Activated naive CD8-positive, alpha-beta T cell treated with anti-CD3 and anti-CD28 coated beads, Interleukin-2, amount 50 U/mL, for 16 hours (primary cell): ENCODE measurements around the gene DDX21.
A peak's percentile ranks its signal among the peaks of the same experiment; 100 is the strongest.
"Not testable (repeated sequence)": the region's sequence is repeated elsewhere in the genome, so short reads cannot be mapped to it uniquely, and the experiment has no call there.

Experiments used
- DNase-seq: peaks from one replicate; pipeline ENCODE4 v3.0.0-alpha.2; 2020; ENCODE audit warnings: low read depth, low spot score

DDX21 gene

DNA sequence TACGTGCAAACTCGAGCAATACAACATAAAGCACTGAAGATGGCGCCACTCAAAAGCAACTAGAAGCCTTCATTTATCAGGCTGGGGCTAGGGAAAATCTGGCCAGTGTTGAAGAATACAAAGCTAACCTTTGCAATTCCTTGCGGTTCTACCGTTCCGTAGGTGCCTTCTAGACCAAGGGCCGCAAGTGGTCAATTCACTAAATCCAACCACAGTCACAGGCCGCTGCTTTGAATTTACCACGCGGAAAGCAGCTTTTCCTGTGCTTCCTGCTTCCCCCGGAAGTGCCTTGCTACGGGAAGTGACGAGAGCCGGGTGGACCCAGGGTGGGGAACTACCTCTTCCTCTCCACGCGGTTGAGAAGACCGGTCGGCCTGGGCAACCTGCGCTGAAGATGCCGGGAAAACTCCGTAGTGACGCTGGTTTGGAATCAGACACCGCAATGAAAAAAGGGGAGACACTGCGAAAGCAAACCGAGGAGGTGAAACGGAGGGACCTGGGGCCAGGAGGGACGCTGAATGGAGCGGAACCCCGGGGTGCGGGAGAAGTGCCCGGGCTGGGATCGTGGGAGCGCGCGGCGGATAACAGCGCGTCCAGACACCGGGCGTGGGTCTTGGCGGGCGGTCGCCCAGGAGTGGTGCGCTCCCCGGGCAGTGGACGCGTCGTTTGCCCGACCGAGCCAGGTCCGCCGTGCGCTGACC, at the start of gene DDX21:
Gene DDX21 (plus strand): TSS at position 339 of the 701 bp plus-strand sequence. CDS start 56 bp downstream, at position 395.
- DNase-seq, result peak; percentile 78

DNA sequence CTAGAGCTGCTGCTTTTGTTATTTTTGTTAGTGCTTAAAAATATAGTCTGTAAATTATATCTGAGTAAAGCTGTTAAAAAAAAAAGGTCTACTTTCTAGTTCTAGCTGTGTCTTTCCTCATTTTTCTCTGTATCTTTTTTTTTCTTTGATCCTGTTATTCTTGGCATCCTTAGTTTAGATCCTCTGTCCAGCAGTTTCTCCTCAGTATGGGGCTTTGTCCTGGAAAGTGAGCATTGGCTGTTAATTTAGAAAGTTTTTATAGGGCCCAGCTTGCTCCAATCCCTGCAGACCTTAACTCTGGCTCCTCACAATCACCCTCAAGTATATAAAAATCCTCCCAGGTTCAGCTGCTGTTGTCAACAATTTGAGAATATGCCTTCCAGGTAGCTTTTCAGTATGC, 31.4 kb upstream of the DDX21 start:
- no peak for DNase-seq

DNA sequence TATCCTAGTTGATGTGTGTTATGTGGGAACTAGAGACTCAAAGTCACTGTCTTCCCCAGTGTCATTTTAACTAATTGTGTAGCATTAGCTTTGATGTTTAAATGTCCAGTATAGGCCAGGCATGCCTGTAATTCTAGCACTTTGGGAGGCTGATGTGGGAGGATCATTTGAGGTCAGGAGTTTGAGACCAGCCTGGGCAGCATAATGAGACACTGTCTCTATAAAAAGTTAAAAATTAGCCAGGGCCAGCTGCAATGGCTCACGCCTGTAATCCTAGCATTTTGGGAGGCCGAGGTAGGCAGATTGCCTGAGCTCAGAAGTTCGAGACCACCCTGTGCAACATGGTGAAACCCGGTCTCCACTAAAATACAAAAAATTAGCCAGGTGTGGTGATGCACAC, 30.5 kb upstream of the DDX21 start:
- no peak for DNase-seq

GRCh38 chr10:68929157-68929556, 26.8 kb upstream of the DDX21 start:
- DNase-seq, result not testable (repeated sequence)

DNA sequence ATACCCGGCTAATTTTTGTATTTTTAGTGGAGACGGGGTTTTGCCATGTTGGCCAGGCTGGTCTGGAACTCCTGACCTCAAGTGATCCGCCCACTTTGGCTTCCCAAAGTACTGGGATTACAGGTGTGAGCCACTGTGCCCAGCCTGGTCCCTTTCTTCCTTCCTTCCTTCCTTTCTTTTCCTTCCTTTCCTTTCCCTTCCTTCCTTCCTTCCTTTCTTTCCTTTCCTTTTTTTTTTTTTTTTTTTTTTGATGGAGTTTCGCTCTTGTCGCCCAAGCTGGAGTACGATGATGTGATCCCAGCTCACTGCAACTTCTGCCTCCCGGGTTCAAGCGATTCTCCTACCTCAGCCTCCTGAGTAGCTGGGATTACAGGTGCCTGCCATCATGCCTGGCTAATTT, 26.1 kb upstream of the DDX21 start:
- DNase-seq, result not testable (repeated sequence)

DNA sequence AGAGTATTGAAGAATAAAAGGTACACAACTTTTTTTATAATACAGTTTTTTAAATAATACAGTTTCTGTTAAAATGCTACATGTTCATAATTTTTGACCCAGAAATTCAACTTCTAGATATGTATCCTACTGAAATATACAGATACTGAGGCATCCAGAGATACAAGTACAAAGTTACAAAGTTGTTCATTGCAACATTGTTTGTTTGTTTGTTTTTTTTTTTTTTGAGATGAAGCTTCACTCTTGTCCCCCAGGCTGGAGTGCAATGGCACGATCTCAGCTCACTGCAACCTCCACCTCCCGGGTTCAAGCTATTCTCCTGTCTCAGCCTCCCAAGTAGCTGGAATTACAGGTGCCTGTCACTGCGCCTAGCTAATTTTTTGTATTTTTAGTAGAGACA, 23.1 kb upstream of the DDX21 start:
- DNase-seq, result not testable (repeated sequence)

DNA sequence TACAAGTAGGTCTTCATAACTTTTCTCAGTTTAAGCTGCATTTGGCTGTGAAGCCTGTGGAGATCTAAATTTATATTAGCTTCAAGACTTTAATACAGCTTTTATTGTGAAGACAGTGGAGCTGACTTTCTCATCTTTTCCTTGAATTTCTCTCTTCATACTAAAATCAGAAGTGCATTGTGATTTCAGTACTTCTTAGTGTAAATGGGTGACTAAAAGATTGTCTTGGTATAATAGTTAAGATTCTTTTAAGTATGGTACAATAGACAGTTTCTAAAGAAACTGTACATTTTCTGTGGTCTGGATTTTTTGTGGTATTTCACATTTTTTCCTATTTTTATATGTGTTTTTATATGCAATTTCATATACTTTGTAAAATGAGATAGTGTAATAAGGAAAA, 21.0 kb upstream of the DDX21 start:
- DNase-seq, result no peak

- DNase-seq, result no peak
These were observed 17.9 kb upstream of the DDX21 start for GRCh38 chr10:68938117-68938516.

GRCh38 chr10:68938884-68939283, 17.1 kb upstream of the DDX21 start:
- no peak for DNase-seq

DNA sequence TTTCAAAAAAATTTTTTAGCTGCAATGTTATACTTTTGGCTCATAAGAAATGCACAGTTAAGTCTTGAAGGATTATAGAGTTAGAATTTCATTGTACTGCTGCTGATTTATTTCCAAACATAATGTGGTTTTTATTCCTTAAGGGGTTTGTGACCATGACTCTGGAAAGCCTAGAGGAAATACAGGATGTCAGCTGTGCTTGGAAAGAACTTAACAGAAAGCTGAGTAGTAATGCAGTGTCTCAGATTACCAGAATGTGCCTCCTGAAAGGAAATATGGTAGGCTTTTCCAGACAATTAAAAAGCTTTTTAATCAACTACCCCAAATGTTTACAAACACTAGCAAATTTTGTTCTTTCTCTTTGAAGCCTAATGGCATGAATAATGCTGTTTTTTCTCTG, 15.1 kb upstream of the DDX21 start:
- not testable (repeated sequence) for DNase-seq

DNA sequence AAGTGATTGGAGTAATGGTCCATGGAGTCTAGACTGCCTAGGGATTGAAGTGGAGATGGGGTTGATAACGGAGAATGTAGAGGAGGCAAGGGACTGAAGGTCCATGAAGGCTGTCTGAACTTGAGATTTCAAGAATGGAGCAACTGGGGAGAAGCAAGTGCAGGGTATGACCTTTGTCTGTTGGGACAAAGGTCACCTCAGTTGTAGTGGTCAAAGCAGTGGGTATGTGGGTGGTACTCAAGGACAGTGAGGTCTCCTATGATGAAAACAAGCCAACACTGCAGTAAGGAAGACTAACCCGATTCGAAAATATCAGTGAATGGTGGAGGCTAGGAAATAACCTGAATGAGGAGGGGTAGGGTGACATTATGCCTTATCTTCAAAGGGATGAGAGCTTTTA, 5.4 kb upstream of the DDX21 start:
- DNase-seq, result no peak

DNA sequence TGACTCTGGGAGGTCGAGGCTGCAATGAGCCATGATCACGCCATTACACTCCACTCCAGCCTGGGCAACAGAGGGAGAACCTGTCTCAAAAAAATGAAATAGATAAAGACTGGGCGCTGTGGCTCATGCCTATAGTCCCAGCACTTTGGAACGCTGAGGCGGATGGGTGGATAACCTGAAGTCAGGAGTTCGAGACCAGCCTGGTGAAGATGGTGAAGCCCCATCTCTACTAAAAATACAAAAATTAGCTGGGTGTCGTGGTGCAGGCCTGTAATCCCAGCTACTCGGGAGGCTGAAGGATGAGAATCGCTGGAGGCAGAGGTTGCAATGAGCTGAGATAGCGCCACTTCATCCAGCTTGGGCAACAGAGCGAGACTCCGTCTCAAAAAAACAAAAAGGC, 1.1 kb upstream of the DDX21 start:
- no peak for DNase-seq

DNA sequence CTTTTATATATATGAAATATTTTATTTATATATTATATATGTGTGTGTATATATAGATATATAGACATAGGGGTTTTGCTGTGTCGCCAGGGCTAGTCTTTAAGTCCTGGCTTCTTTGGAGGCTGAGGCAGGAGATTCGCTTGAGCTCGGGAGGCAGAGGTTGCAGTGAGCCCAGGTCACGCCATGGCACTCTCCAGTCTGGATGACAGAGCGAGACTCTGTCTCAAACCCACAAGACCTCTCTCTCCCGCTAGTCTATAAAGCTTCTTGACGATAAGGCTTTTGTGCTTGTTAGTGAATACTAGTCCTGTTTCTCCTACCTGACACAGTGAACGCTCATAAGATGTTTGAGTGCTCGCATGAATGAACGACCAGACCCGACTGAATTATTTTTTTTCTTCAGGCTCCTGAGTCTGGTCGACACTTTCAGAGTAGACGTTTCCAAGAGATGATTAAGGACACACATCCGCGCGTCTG, 577 bp upstream of the DDX21 start:
- no peak for DNase-seq

DNA sequence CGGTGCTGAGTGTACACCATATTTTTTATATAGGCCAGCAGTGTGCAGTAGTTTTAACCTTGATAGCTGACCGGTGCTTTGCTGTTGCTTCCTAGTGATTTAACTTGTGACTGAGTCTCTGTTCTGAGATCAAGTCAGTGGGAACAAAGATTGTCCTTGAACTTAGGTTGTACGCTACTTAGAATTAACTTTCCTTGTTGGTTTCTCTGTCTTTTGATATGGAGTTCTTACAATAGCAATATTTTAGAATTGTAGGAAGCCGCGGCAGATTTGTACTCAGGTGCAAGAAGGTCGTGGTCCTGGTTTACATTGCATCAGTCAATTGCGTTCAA, 1.3 kb downstream of the DDX21 start:
- DNase-seq, result no peak

GRCh38 chr10:68957654-68958053, 1.7 kb downstream of the DDX21 start:
- no peak for DNase-seq

DNA sequence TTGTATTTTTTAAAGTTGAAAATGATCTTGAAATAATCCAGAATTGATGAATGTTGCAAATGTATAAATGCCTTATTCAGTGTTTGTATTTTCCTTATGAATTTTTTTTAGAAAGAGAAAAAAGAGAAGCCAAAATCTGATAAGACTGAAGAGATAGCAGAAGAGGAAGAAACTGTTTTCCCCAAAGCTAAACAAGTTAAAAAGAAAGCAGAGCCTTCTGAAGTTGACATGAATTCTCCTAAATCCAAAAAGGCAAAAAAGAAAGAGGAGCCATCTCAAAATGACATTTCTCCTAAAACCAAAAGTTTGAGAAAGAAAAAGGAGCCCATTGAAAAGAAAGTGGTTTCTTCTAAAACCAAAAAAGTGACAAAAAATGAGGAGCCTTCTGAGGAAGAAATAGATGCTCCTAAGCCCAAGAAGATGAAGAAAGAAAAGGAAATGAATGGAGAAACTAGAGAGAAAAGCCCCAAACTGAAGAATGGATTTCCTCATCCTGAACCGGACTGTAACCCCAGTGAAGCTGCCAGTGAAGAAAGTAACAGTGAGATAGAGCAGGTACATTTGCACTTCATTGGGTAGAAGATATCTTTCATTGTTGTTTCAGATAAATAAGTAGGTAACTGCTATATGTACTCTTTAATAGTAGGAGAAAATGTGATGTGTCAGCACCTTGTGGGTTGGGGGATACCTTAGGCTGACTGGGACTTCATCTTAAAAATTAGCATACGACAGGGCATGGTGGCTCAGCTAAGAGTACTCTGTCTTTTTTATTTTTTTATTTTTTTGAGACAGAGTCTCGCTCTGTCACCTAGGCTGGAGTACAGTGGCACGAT, 3.9 kb downstream of the DDX21 start:
- no peak for DNase-seq

GRCh38 chr10:68963151-68963550, 7.2 kb downstream of the DDX21 start:
- DNase-seq, result no peak

DNA sequence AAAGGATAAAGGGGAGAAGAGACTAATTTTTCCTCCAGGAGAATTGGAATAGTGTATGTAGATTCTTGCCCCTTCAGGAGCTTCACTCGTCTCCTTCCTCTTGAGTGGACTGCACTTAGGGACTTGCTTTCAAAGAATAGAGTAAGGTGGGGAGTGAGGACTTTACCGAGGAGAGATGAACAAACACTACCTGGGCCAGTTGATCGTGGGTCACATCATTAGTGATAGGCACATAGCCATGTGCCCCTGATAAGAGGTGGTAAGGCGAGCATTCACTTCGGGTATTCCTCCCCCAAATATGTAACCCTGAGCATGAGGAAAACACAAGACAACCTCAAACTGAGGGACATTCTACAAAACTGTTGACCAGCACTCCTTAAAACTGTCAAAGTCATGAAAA, 18.0 kb downstream of the DDX21 start:
- no peak for DNase-seq

- not testable (repeated sequence) for DNase-seq
These were observed 20.0 kb downstream of the DDX21 start for GRCh38 chr10:68975936-68976473.

DNA sequence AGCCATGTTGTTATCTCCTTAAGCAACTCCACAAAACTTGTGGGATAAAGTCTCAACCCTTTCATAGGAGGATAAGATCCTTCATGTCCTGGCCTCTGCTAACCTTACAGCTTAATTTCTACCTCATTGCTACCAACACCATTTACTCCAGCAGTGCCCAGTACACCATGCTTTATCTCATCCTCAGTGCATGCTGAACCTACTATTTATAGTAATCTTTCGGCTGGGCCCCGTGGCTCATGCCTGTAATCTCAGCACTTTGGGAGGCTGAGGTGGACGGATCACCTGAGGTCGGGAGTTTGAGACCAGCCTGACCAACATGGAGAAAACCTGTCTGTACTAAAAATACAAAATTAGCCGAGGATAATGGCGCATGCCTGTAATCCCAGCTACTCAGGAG, 23.8 kb downstream of the DDX21 start:
- DNase-seq, result not testable (repeated sequence)

DNA sequence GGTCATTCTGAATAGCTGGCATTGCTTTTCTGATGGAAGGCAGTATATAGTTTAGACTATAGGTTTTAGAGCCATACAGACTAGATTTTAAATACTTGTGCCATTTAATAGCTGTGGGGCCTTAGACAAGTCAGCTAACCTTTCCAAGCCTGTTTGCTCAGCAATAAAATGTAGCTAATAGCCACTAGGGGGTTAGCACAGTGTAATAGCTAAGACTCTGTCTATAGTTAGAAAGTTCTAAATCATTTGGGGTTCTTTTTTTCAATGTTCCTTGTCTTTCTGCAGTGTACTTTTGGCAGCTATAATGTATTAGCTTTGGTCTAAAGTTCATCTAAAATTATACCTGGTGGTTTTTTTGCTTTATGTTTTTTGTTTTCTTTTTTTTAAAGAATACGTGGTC, 25.1 kb downstream of the DDX21 start:
- DNase-seq, result no peak

DNA sequence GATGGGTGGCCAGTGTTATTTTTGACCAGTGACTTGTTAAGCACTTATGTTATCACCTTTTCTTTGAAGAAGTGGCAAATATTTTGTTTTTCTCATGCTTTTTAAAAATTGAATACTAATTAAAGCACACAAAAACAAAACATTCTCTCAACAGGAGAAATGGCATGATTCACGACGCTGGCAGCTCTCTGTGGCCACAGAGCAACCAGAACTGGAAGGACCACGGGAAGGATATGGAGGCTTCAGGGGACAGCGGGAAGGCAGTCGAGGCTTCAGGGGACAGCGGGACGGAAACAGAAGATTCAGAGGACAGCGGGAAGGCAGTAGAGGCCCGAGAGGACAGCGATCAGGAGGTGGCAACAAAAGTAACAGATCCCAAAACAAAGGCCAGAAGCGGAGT, 26.4 kb downstream of the DDX21 start:
- DNase-seq, result no peak

DNA sequence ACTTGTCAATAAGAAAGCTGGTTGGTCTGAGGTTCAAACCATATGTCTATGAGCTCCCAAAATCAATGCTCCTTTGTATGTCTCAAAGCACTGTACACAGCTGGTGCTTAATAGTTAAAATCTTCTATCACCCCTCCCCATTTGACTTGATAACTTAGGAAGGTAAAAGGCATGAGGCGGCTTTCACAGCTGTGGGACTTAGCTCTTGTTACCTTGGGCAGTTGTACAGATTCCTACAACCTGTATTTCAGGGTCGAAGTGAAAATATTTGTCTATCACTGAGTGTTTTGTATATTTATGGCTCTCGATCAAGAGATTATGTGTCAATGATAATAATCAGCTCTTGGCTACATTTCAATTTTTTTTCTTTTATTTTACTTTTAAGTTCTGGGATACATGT, 31.6 kb downstream of the DDX21 start:
- no peak for DNase-seq
